HUES6 (cell line): ENCODE measurements around the gene ONECUT2.

ENCODE experiments used
- H3K27ac ChIP-seq: 2 replicates; pipeline ENCODE4 v1.7.0; 2013; ENCODE audit warnings: low read depth, mild to moderate bottlenecking, low read length, inconsistent platforms
- H3K27me3 ChIP-seq: 2 replicates; pipeline ENCODE4 v1.6.1; 2013; ENCODE audit warnings: low read length; ENCODE audit not compliant: control insufficient read depth, insufficient read depth
- H3K36me3 ChIP-seq: 2 replicates; pipeline ENCODE4 v1.6.1; 2013; ENCODE audit warnings: low read length; ENCODE audit not compliant: control insufficient read depth, insufficient read depth
- H3K4me1 ChIP-seq: 2 replicates; pipeline ENCODE4 v1.6.1; 2013; ENCODE audit warnings: low read length; ENCODE audit not compliant: control insufficient read depth, insufficient read depth
- H3K4me3 ChIP-seq: 2 replicates; pipeline ENCODE4 v1.5.1; 2013; ENCODE audit warnings: low read depth, low read length
- H3K9ac ChIP-seq: one replicate; pipeline ENCODE4 v1.6.1; 2013; ENCODE audit warnings: mild to moderate bottlenecking, low read length
- H3K9me3 ChIP-seq: 2 replicates; pipeline ENCODE4 v1.6.1; 2013; ENCODE audit warnings: low read depth, low read length; ENCODE audit not compliant: control insufficient read depth, insufficient read depth

The ONECUT2 gene

GRCh38 chr18:57533868-57534510 lies 98.8 kb downstream of the ONECUT2 start:
- Histone ChIP-seq H3K27ac (no peak overlapping the region), H3K9me3 (no peaks in the 10 kb centered on the region), H3K4me1 (peaks cover 22% of the 10 kb centered on the region), H3K36me3 (no peaks in the 10 kb centered on the region), H3K4me3 (no peak overlapping the region), H3K9ac (no peak overlapping the region), H3K27me3 (no peaks in the 10 kb centered on the region)

GRCh38 chr18:57534511-57534909 lies 99.3 kb downstream of the ONECUT2 start:
- H3K4me1 ChIP-seq: peaks cover 18% of the 10 kb centered on the region
- no peaks in the 10 kb centered on the region for H3K27me3 ChIP-seq
- no peaks in the 10 kb centered on the region for H3K36me3 ChIP-seq
- H3K9ac ChIP-seq: no peak overlapping the region
- H3K27ac ChIP-seq: no peak overlapping the region
- no peaks in the 10 kb centered on the region for H3K9me3 ChIP-seq
- H3K4me3 ChIP-seq: no peak overlapping the region

GRCh38 chr18:57538614-57539013 lies 103.4 kb downstream of the ONECUT2 start:
- H3K27ac ChIP-seq: no peak overlapping the region
- no peak overlapping the region for H3K4me3 ChIP-seq
- peaks cover 11% of the 10 kb centered on the region for H3K4me1 ChIP-seq
- no peaks in the 10 kb centered on the region for H3K9me3 ChIP-seq
- no peaks in the 10 kb centered on the region for H3K36me3 ChIP-seq
- no peaks in the 10 kb centered on the region for H3K27me3 ChIP-seq
- no peak overlapping the region for H3K9ac ChIP-seq

GRCh38 chr18:57539702-57540101 lies 104.5 kb downstream of the ONECUT2 start:
- Histone ChIP-seq H3K36me3 (no peaks in the 10 kb centered on the region), H3K4me3 (no peak overlapping the region), H3K27me3 (no peaks in the 10 kb centered on the region), H3K4me1 (peaks cover 6% of the 10 kb centered on the region; the same call in 1 of the 2 replicates), H3K9ac (no peak overlapping the region), H3K9me3 (no peaks in the 10 kb centered on the region), H3K27ac (no peak overlapping the region)
